HG03139 (cell line): Measurements from ENCODE around the gene BSN.

ENCODE experiments used
- ATAC-seq: cut with Tn5 transposase; IDR thresholded peaks from one replicate; pipeline ENCODE4 v1.9.1; 2021; ENCODE audit not compliant: unreplicated experiment

The BSN gene

GRCh38 chr3:49628249-49628648 lies 74.0 kb downstream of the BSN start:
- ATAC-seq: no peak

DNA sequence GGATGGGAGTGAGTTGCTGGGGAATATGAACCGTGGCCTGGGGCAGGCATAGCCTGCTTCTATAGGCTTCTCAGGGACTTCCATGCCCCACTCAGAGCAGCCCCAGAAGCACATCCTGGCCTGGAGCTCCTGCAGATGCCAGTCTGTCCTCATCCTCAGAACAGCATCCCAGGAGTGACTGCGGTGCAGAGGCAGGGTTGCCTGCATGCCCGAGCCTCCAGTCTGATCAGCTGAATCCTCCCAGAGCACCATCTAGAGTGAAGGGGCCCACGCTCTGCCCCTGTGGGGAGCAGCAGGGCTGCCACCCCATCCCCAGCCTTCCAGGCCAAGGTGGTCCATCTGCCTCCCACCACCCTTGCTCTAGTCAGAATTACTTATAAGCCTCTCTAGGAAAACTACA lies 75.2 kb downstream of the BSN start:
- no peak for ATAC-seq

GRCh38 chr3:49629866-49630265 lies 75.6 kb downstream of the BSN start:
- ATAC-seq: no peak

DNA sequence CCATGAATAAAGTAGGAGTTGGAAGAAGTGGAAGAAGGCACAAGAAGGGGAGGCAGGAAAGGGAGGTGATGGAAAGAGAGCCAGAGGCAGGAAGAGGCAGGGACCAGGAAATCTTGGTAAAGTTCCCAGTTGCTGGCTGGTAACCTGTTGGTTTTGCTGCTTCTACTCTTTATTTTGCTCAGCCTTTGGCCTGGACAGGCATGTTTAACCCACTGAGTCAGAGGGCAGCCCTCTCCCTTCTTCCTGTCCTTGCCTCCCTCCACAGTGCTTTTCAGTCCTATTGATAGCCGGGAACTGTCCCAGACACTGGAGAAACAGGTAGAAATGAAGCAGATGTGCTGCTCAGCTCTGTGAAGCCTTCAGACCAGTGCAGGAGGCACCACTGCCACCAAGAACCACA lies 76.5 kb downstream of the BSN start:
- no peak for ATAC-seq

DNA sequence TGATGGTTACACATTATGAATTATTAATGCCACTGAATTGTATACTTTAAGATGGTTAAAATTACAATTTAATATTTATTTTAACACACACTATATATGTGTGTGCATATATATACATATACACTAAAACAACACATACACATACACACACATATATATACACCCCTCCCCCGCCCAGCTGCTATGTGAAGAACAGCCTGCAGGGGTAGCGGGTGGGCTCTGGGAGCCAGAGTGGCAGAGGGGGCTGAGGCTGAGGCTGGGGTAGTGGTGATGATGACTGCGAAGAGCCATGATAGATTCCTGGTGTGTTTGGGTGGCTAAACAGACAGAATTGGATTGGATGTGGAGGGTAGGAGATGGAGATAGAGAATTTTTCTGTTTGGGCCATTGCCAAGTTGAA lies 80.5 kb downstream of the BSN start:
- ATAC-seq: no peak

DNA sequence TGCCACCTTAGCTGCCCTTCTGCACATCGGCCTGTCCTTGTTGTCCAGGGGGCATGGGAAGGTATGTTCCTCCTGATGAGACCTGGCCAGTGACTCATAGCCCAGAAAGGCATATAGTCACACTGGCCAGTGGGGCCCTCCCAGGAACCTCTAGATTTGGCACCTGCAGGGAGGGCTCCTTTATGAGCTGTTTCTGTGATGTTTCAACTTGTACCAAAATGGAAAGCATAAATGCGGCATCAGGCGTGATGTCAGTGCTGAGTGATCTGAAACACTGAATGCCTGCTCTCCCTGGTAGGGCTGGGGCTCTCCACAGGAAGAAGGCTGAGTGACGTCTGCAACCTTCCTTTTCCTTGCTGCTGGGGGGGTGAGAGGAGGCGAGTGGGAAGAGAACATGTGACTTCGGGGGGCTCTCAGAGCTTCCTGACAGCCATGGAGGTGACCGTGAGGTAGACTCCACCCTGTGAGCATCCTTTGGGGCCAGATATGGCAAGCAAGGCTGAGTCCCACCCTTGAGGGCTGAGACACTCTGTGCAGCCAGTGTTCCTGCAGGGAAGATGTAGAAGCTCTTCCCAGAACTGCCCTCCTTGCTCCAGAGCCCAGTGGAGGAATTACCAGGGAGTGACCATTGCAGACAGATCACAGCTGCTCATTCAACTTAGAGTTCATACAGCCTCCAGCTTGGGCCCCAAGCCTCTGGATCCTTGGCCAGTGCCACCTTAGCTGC lies 82.8 kb downstream of the BSN start:
- ATAC-seq: no peak

GRCh38 chr3:49638445-49638844 lies 84.2 kb downstream of the BSN start:
- no peak for ATAC-seq

DNA sequence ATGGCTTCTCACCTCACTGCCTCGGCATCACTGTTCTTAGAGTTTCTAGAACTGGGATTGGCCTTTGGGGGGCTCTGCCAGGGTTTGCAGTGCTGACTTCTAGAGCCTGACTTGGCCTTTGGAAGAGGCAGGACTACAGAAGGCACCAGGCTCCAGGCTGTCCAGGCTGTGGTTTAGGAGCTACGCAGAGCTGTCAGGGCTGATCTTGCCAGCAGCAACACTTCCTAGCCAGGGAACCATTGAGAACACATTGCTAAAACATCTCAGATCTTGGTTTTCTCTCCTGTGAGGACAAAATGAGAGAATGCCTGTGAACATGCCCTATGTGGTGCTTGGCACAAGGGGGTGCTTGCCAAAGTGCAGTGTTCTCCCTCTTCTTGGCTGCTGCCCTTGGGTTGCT lies 85.3 kb downstream of the BSN start:
- no peak for ATAC-seq

- no peak for ATAC-seq
Observed at GRCh38 chr3:49641292-49641691, 87.0 kb downstream of the BSN start.

DNA sequence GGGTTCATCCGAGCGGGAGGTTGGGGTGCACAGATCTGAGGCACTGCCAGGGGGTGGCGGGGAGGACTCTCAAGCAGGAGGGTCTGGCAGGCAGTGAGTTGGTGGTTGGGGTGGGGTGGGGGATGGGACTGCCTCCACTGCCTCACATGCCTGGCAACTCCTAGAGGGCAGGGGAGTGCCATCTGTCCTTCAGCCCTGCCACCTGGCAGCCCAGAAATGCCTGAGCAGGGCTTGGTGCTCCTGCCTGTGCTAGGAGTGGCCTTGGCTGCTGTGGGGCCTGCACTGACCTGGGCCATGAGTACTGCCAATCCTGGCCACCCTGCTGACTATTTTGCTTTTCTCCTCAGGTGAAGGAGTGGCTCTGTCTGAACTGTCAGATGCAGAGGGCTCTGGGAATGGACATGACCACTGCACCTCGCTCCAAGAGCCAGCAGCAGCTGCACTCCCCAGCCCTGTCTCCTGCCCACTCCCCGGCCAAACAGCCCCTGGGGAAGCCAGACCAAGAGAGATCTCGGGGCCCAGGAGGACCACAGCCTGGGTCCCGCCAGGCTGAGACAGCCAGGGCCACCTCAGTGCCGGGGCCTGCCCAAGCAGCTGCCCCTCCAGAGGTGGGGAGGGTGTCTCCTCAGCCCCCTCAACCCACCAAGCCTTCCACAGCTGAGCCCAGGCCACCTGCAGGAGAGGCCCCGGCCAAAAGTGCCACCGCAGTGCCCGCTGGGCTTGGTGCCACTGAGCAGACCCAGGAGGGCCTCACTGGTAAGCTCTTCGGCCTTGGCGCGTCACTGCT lies 87.8 kb downstream of the BSN start:
- ATAC-seq: no peak

- no peak for ATAC-seq
Observed at GRCh38 chr3:49642708-49643145, 88.5 kb downstream of the BSN start.

- ATAC-seq: no peak
Observed at GRCh38 chr3:49644684-49645083, 90.4 kb downstream of the BSN start.

- no peak for ATAC-seq
Observed at GRCh38 chr3:49646236-49646635, 92.0 kb downstream of the BSN start.

DNA sequence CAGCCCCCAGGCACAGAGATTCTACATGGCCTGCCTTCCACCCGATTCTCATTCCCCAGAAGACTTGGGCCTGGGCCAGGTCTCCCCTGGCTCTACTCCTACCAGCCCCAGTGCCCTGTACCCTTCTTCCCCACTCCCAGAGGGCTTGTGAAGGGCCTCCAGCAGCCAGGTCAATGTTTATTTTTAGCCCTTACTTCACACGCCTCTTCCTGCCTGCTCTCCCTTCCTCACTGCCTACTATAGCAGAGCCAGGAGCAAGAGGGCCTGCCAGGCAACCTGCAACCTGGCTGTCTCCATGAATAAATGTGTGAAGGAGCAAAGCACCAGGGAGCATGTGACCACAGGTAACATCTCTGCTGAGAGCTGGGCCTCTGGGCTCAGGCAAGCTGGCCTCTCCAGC lies 93.5 kb downstream of the BSN start:
- no peak for ATAC-seq

GRCh38 chr3:49648354-49649019 lies 94.2 kb downstream of the BSN start:
- no peak for ATAC-seq

DNA sequence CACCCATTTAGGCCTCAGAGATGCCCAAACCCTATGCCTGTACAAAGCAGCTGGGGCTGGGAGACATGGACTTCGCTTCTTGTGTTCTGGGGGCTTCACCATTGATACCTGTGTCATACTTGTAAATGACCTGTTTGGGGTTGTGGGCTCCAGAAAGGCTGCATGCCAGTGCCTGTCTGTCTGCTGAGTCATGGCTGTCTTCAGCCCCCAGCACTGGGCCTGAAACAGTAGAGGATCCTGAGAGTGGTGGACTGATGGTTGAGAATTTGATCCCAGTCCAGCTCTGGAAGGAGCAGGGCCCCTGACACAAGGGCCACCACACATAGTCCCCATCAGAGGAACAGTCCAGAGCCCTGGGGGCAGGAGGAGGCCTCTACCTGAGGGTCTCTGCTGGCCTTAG lies 95.3 kb downstream of the BSN start:
- ATAC-seq: no peak

GRCh38 chr3:49650177-49650576 lies 95.9 kb downstream of the BSN start:
- no peak for ATAC-seq

DNA sequence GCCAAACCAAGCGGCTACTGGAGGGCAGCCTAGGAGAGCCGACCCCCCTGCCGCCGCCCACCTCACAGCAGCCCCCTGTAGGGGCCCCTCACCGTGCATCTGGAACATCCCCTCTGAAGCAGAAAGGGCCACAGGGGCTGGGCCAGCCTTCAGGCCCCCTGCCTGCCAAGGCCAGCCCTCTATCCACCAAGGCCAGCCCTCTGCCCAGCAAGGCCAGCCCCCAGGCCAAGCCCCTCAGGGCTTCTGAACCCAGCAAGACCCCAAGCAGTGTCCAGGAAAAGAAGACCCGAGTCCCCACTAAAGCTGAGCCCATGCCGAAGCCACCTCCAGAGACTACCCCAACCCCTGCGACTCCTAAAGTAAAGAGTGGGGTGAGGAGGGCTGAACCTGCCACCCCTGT lies 96.4 kb downstream of the BSN start:
- no peak for ATAC-seq

DNA sequence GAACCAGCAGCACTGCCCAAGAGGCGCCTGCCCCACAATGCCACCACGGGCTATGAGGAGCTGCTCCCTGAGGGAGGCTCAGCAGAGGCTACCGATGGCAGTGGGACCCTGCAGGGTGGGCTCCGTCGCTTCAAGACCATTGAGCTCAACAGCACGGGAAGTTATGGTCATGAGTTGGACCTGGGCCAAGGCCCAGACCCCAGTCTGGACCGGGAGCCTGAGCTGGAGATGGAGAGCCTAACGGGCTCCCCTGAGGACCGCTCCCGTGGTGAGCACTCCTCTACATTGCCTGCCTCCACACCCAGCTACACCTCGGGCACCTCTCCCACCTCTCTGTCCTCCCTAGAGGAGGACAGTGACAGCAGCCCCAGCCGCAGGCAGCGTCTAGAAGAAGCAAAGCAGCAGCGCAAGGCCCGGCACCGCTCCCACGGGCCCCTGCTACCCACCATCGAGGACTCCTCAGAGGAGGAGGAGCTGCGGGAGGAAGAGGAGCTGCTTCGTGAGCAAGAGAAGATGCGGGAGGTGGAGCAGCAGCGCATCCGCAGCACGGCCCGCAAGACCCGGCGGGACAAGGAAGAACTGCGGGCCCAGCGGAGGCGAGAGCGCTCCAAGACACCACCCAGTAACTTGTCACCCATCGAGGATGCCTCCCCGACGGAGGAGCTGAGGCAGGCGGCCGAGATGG lies 98.1 kb downstream of the BSN start:
- no peak for ATAC-seq

DNA sequence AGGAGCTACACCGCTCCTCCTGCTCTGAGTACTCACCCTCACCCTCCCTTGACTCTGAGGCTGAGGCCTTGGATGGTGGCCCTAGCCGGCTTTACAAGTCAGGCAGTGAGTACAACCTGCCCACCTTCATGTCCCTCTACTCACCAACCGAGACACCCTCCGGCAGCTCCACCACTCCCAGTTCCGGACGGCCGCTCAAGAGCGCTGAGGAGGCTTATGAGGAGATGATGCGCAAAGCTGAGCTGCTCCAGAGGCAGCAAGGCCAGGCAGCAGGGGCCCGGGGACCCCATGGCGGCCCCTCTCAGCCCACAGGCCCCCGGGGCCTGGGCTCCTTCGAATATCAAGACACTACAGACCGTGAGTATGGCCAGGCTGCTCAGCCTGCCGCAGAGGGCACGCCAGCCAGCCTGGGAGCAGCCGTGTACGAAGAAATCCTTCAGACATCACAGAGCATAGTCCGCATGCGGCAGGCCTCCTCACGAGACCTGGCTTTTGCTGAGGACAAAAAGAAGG lies 98.7 kb downstream of the BSN start:
- no peak for ATAC-seq

GRCh38 chr3:49653621-49654020 lies 99.3 kb downstream of the BSN start:
- ATAC-seq: no peak
